CD4-positive, alpha-beta T cell treated with Interleukin-12 subunit alpha and Interleukin-12 subunit beta, for 1 hour (primary cell): ENCODE measurements around the gene ZNF223.

Source experiments
- DNase-seq: peaks from one replicate; pipeline ENCODE4 v3.0.0-alpha.2; 2020

ZNF223 gene

GRCh38 chr19:44072543-44073401 is 20.9 kb downstream of the ZNF223 start:
- no peak for DNase-seq

GRCh38 chr19:44076325-44076724 is 24.5 kb downstream of the ZNF223 start:
- DNase-seq = no peak

GRCh38 chr19:44092108-44092507 is 40.3 kb downstream of the ZNF223 start:
- no peak for DNase-seq

GRCh38 chr19:44093931-44094765 is 42.3 kb downstream of the ZNF223 start, which contains the start of gene ZNF224:
TSS of gene ZNF224 (plus strand) at chr19:44094361. CDS start at chr19:44097874, 3,513 bp downstream.
- peak; percentile 89 for DNase-seq

- DNase-seq = no peak
Measured at GRCh38 chr19:44107751-44108150, 55.9 kb downstream of the ZNF223 start.

- no peak for DNase-seq
Measured at GRCh38 chr19:44109458-44109857, 57.6 kb downstream of the ZNF223 start.

GRCh38 chr19:44111910-44112463 is 60.2 kb downstream of the ZNF223 start:
- no peak for DNase-seq

- DNase-seq = no peak
Measured at GRCh38 chr19:44112802-44113137, 60.9 kb downstream of the ZNF223 start.

GRCh38 chr19:44113138-44113783 is 61.4 kb downstream of the ZNF223 start, which contains the start of gene ZNF225:
TSS of gene ZNF225 (plus strand) at chr19:44113399. CDS start at chr19:44115828, 2,429 bp downstream.
- DNase-seq = peak; percentile 93

- DNase-seq = no peak
Measured at GRCh38 chr19:44113784-44114390, 62.1 kb downstream of the ZNF223 start.
